Liver (tissue), 9 donors: ENCODE results near the gene AKAP13. TPM values are rescaled to one million over a fixed set of nuclear protein-coding genes. Genes with fewer than 3 reads are reported as not detected.

Experiments
- DNase-seq: peaks from one replicate; pipeline ENCODE4 v3.0.0-alpha.2; 2017; ENCODE audit warnings: low spot score
- H3K27ac ChIP-seq, 2 donors: one replicate each; pipeline ENCODE4 v1.7.0; 2013; ENCODE audit warnings: inconsistent platforms in 2 of 2, low read length in 2 of 2, control low read depth in 1 of 2, low read depth in 1 of 2, mild to moderate bottlenecking in 1 of 2
- H3K27me3 ChIP-seq, 4 donors: one replicate each; pipeline versions ENCODE4 v1.6.1 to v1.7.0; 2013; ENCODE audit warnings: low read length in 3 of 4, inconsistent platforms in 1 of 4, mild to moderate bottlenecking in 1 of 4, moderate library complexity in 1 of 4; ENCODE audit not compliant: control insufficient read depth in 4 of 4, insufficient read depth in 4 of 4
- H3K36me3 ChIP-seq, 4 donors: one replicate each; pipeline versions ENCODE4 v1.6.1 to v1.7.0; 2013; ENCODE audit warnings: low read length in 3 of 4, mild to moderate bottlenecking in 3 of 4, low read depth in 1 of 4, moderate library complexity in 1 of 4; ENCODE audit not compliant: control insufficient read depth in 4 of 4, insufficient read depth in 3 of 4
- H3K4me1 ChIP-seq, 4 donors: one replicate each; pipeline versions ENCODE4 v1.6.1 to v1.7.0; 2013; ENCODE audit warnings: low read length in 3 of 4, mild to moderate bottlenecking in 3 of 4, moderate library complexity in 1 of 4; ENCODE audit not compliant: control insufficient read depth in 4 of 4, insufficient read depth in 4 of 4
- H3K4me3 ChIP-seq, 3 donors: one replicate each; pipeline versions ENCODE4 v1.6.1 to v1.7.0; 2013; ENCODE audit warnings: low read length in 3 of 3, control low read depth in 1 of 3, low read depth in 1 of 3, mild to moderate bottlenecking in 1 of 3
- H3K9ac ChIP-seq, 2 donors: one replicate each; pipeline ENCODE4 v1.7.0; 2013; ENCODE audit warnings: low read length in 2 of 2, mild to moderate bottlenecking in 2 of 2, moderate library complexity in 2 of 2, control low read depth in 1 of 2, low read depth in 1 of 2
- H3K9me3 ChIP-seq, 4 donors: one replicate each; pipeline versions ENCODE4 v1.6.1 to v1.7.0; 2013; ENCODE audit warnings: low read length in 3 of 4; ENCODE audit not compliant: control insufficient read depth in 4 of 4
- EGR1 ChIP-seq, 2 donors: IDR thresholded peaks; 2 replicates each; pipeline ENCODE4 v1.6.1; 2016 to 2018; ENCODE audit warnings: antibody characterized with exemption in 2 of 2, low read depth in 2 of 2
- GABPA ChIP-seq, 2 donors: IDR thresholded peaks in 1 of 2; conservative IDR thresholded peaks in 1 of 2; 2 replicates each; pipeline ENCODE4 v1.6.1; 2016; ENCODE audit warnings: antibody characterized with exemption in 2 of 2, mild to moderate bottlenecking in 1 of 2, moderate library complexity in 1 of 2
- NR2F2 ChIP-seq: IDR thresholded peaks from 2 replicates; pipeline ENCODE4 v1.6.1; 2016; ENCODE audit warnings: antibody characterized with exemption
- SP1 ChIP-seq: IDR thresholded peaks from 2 replicates; pipeline ENCODE4 v1.6.1; 2018; ENCODE audit warnings: antibody characterized with exemption, mild to moderate bottlenecking
- TAF1 ChIP-seq: conservative IDR thresholded peaks from 2 replicates; pipeline ENCODE4 v1.6.1; 2016; ENCODE audit warnings: antibody characterized with exemption, mild to moderate bottlenecking
- WGBS: extraction: QIAGEN DNeasy Blood & Tissue Kit; methylation state at CpG from one replicate; pipeline ENCODE4 v1.1.7; 2013; 5-methylcytosine and 5-hydroxymethylcytosine counted together
- polyA plus RNA-seq, 2 donors: library from polyadenylated mRNA; stranded (reverse) in 1 of 2; unstranded in 1 of 2; fragments of 200-250 nt in 1 of 2; fragments of >200 nt in 1 of 2; fragmentation: Nextera tagmentation in 1 of 2; extraction: Ambion mirVana in 1 of 2; gene quantifications; one replicate each; pipeline versions ENCODE4 v1.2.1 to v1.2.3, GENCODE V29; 2013 to 2015
- total RNA-seq, 2 donors: library from RNA; depleted of rRNA; stranded (reverse); fragments of >200 nt; gene quantifications; one replicate each; pipeline ENCODE4 v1.2.3, GENCODE V29; 2014
- TF ChIP-seq, protein P1 (sequence below): IDR thresholded peaks from 2 replicates; pipeline ENCODE4 v1.6.1; 2016; ENCODE audit warnings: antibody characterized with exemption, mild to moderate bottlenecking
- TF ChIP-seq, protein P2 (sequence below): fragments of 150-350 bp; IDR thresholded peaks from 2 replicates; pipeline ENCODE4 v1.5.1; 2017; ENCODE audit warnings: improper control_type of control experiment, low read depth, low read length; ENCODE audit not compliant: missing input control
- donor health status: healthy.
- donor health status: healthy.
- donor health status: healthy.
- donor health status: healthy.
- donor health status: healthy.

The AKAP13 gene
- total and polyA plus RNA-seq, 4 donors = 18.6 to 92.3 (median 37.4) TPM

DNA sequence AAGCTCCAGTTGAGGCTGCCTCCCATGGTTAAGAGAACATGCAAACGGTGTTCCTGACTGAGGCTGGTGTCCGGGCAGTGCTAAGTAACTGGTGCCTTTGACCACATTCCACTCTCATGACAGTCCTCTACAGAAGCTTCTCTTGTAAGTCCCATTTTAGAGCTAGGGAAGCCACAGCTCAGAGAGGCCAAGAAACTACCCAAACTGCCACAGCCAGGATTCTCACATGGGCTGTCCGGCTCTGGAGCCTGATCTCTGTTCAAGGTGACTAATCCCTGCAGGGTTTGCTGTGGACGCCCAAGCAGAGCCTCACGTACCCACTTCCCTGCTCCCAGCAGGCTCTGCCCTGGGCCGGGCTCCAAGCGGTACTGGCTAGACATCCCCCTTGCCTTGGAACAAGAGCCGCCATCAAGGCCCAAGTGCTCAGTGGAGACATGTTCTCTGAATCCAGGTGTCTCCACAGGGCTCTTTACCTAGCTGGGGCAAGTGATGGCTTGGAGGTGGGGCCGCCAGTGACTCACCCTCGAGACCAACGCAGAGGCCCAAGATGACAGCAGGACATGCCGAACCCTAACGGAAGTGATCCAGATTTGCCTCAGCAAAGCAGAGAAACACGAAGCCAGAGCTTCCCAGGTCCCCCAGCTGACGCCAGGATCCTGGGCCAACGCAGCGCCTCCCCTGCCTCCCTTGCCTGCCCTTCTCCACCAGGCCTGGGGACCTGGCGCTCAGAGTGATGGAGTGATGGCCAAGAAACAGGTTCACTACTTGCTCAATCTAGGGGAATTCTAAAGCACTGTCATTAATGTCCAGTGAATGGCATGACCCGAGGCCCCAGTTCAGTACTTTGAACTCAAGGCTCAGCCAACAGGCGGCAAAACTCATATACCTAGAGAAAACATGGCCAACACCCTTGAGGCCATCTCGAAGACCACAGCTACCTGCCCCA lies 390.0 kb downstream of the AKAP13 start (continued):
- TF ChIP-seq, protein P1, sequence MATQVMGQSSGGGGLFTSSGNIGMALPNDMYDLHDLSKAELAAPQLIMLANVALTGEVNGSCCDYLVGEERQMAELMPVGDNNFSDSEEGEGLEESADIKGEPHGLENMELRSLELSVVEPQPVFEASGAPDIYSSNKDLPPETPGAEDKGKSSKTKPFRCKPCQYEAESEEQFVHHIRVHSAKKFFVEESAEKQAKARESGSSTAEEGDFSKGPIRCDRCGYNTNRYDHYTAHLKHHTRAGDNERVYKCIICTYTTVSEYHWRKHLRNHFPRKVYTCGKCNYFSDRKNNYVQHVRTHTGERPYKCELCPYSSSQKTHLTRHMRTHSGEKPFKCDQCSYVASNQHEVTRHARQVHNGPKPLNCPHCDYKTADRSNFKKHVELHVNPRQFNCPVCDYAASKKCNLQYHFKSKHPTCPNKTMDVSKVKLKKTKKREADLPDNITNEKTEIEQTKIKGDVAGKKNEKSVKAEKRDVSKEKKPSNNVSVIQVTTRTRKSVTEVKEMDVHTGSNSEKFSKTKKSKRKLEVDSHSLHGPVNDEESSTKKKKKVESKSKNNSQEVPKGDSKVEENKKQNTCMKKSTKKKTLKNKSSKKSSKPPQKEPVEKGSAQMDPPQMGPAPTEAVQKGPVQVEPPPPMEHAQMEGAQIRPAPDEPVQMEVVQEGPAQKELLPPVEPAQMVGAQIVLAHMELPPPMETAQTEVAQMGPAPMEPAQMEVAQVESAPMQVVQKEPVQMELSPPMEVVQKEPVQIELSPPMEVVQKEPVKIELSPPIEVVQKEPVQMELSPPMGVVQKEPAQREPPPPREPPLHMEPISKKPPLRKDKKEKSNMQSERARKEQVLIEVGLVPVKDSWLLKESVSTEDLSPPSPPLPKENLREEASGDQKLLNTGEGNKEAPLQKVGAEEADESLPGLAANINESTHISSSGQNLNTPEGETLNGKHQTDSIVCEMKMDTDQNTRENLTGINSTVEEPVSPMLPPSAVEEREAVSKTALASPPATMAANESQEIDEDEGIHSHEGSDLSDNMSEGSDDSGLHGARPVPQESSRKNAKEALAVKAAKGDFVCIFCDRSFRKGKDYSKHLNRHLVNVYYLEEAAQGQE = peak; percentile 28
- TF ChIP-seq EGR1 (IDR thresholded peaks at IDR 0.05; ENCODE audit: low read depth in 2 of 2) = no peak
- TF ChIP-seq NR2F2 = no peak
- TF ChIP-seq, protein P2, sequence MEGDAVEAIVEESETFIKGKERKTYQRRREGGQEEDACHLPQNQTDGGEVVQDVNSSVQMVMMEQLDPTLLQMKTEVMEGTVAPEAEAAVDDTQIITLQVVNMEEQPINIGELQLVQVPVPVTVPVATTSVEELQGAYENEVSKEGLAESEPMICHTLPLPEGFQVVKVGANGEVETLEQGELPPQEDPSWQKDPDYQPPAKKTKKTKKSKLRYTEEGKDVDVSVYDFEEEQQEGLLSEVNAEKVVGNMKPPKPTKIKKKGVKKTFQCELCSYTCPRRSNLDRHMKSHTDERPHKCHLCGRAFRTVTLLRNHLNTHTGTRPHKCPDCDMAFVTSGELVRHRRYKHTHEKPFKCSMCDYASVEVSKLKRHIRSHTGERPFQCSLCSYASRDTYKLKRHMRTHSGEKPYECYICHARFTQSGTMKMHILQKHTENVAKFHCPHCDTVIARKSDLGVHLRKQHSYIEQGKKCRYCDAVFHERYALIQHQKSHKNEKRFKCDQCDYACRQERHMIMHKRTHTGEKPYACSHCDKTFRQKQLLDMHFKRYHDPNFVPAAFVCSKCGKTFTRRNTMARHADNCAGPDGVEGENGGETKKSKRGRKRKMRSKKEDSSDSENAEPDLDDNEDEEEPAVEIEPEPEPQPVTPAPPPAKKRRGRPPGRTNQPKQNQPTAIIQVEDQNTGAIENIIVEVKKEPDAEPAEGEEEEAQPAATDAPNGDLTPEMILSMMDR = peak; percentile 8
- TF ChIP-seq TAF1 = no peak

DNA sequence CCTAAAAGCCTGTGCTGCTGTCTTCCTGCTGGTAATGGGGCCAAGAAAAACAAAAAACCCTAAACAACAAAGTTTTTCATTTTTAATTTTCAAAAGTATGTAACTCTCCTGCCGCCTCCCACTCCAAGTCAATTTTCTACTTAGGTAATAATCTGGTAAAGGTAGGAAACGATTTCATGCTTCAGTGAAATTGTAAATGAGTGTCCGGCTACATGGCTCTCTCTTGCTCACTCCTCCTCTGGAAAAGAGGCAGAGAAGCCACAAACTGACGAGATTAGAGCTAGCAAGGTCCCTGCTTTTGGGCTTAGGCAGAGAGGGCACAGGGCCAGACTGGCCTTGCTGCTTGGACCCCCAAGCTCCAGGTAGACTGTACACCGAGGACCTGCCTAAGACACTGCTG lies 390.9 kb downstream of the AKAP13 start:
- Histone ChIP-seq H3K9ac (no peak overlapping the region), H3K36me3 (peaks cover 0 to 5% (median 0%) of the 10 kb centered on the region in 4 donors), H3K4me1 (peaks cover 7 to 44% (median 35%) of the 10 kb centered on the region in 4 donors), H3K27me3 (no peaks in the 10 kb centered on the region), H3K27ac (peak overlapping the region; percentile 75 to 85), H3K4me3 (no peak overlapping the region), H3K9me3 (no peaks in the 10 kb centered on the region)
- TF ChIP-seq GABPA (IDR thresholded peaks at IDR 0.05 in 1 of 2, conservative IDR thresholded peaks at IDR 0.05 in 1 of 2) (no peak), SP1 (no peak), EGR1 (IDR thresholded peaks at IDR 0.05; ENCODE audit: low read depth in 2 of 2) (no peak)
- TF ChIP-seq, protein P1 = no peak
- 71% methylated on average over 5 of the region's 5 CpGs for WGBS
- DNase-seq = no peak
